Stimulated activated naive CD8-positive, alpha-beta T cell treated with anti-CD3 and anti-CD28 coated beads, Interleukin-15, Interleukin-2, amounts not matched to agents 100 U/mL and 50 U/mL, for 24 hours (primary cell): ENCODE data around the gene CCDC134.
A peak's percentile ranks its signal among the peaks of the same experiment; 100 is the strongest.
"Not testable (repeated sequence)": the region's sequence is repeated elsewhere in the genome, so short reads cannot be mapped to it uniquely, and the experiment has no call there.

ENCODE experiments used
- ATAC-seq: fragments of 150-1000 bp; cut with Tn5 transposase; one replicate; pipeline ENCODE4 v1.10.0; 2021
- DNase-seq: peaks from one replicate; pipeline ENCODE4 v3.0.0; 2021

The CCDC134 gene

GRCh38 chr22:41823797-41824196 lies 23.3 kb downstream of the CCDC134 start:
- no peak for ATAC-seq
- DNase-seq = no peak

- DNase-seq (no peak), ATAC-seq (no peak)
Observed at GRCh38 chr22:41825376-41825775, 24.9 kb downstream of the CCDC134 start.

- DNase-seq = no peak
- no peak for ATAC-seq
Observed at GRCh38 chr22:41826021-41826420, 25.5 kb downstream of the CCDC134 start.

GRCh38 chr22:41826430-41827383 lies 26.2 kb downstream of the CCDC134 start:
- DNase-seq (no peak), ATAC-seq (no peak)

GRCh38 chr22:41827671-41828070 lies 27.2 kb downstream of the CCDC134 start:
- DNase-seq (no peak), ATAC-seq (no peak)

- ATAC-seq = no peak
Observed at GRCh38 chr22:41828516-41828915, 28.0 kb downstream of the CCDC134 start.

GRCh38 chr22:41830174-41830573 lies 29.7 kb downstream of the CCDC134 start:
- no peak for DNase-seq
- no peak for ATAC-seq

More at GRCh38 chr22:41828516-41828915, 28.0 kb downstream of the CCDC134 start:
- no peak for DNase-seq

- no peak for DNase-seq
- ATAC-seq = no peak
Observed at GRCh38 chr22:41831383-41831782, 30.9 kb downstream of the CCDC134 start.

- ATAC-seq = no peak
- DNase-seq = no peak
Observed at GRCh38 chr22:41831828-41832552, 31.5 kb downstream of the CCDC134 start.

GRCh38 chr22:41832553-41833368 lies 32.3 kb downstream of the CCDC134 start, which contains the start of gene SREBF2:
Gene SREBF2 (plus strand): TSS chr22:41833105. CDS start chr22:41833271, 166 bp downstream.
- peak; percentile 96 for ATAC-seq

GRCh38 chr22:41833369-41834004 lies 33.0 kb downstream of the CCDC134 start:
- ATAC-seq = peak; percentile 5

More at GRCh38 chr22:41832553-41833368, 32.3 kb downstream of the CCDC134 start, which contains the start of gene SREBF2:
- DNase-seq = peak; percentile 99

GRCh38 chr22:41834005-41834944 lies 33.8 kb downstream of the CCDC134 start:
- DNase-seq = no peak
- ATAC-seq = no peak

More at GRCh38 chr22:41833369-41834004, 33.0 kb downstream of the CCDC134 start:
- peak; percentile 68 for DNase-seq

GRCh38 chr22:41835462-41835861 lies 35.0 kb downstream of the CCDC134 start:
- not testable (repeated sequence) for DNase-seq, ATAC-seq

- ATAC-seq (no peak), DNase-seq (no peak)
Observed at GRCh38 chr22:41836551-41836950, 36.1 kb downstream of the CCDC134 start.

GRCh38 chr22:41838842-41839618 lies 38.6 kb downstream of the CCDC134 start:
- ATAC-seq (no peak), DNase-seq (no peak)

- DNase-seq (no peak), ATAC-seq (no peak)
Observed at GRCh38 chr22:41840216-41840615, 39.7 kb downstream of the CCDC134 start.

GRCh38 chr22:41841085-41841712 lies 40.7 kb downstream of the CCDC134 start:
- ATAC-seq (no peak), DNase-seq (no peak)

GRCh38 chr22:41842996-41843970 lies 42.8 kb downstream of the CCDC134 start:
- no peak for DNase-seq
- ATAC-seq = peak; percentile 92
